Omental fat pad (tissue), 4 donors: ENCODE results near the gene CARMIL1. TPM values are rescaled to one million over a fixed set of nuclear protein-coding genes. Genes with fewer than 3 reads are reported as not detected.

ENCODE experiments used
- ATAC-seq: fragments of 150-250 bp; one replicate; pipeline ENCODE4 v1.9.1; 2016; ENCODE audit warnings: mild to moderate bottlenecking, moderate library complexity; ENCODE audit not compliant: low FRiP score
- DNase-seq: peaks from one replicate; pipeline ENCODE4 v3.0.0-alpha.2; 2019; ENCODE audit warnings: low spot score
- CTCF ChIP-seq, 3 donors: fragments of 450-650 bp; IDR thresholded peaks; one replicate each; pipeline ENCODE4 v1.5.1; 2016 to 2017; ENCODE audit warnings: antibody characterized with exemption in 3 of 3, mild to moderate bottlenecking in 3 of 3, moderate library complexity in 2 of 3
- total RNA-seq, 4 donors: library from RNA; depleted of rRNA; stranded (reverse); fragments of >200 nt; gene quantifications; one replicate each; pipeline ENCODE4 v1.1.0, GENCODE V29; 2016

Gene CARMIL1
- total RNA-seq, 4 donors from 2014 or later, result 24.4 to 35.3 (median 29.6) TPM

GRCh38 chr6:25405442-25405841 is 126.3 kb downstream of the CARMIL1 start:
- DNase-seq (no peak), ATAC-seq (no peak)
- no peak for TF ChIP-seq CTCF (IDR thresholded peaks at IDR 0.05)

- ATAC-seq, result no peak
- no peak for DNase-seq
- TF ChIP-seq CTCF (IDR thresholded peaks at IDR 0.05), result no peak
Measured at GRCh38 chr6:25407431-25407830, 128.3 kb downstream of the CARMIL1 start.

- no peak for ATAC-seq
- TF ChIP-seq CTCF (IDR thresholded peaks at IDR 0.05), result no peak
- DNase-seq, result no peak
Measured at GRCh38 chr6:25410102-25410501, 130.9 kb downstream of the CARMIL1 start.

GRCh38 chr6:25411316-25411950 is 132.3 kb downstream of the CARMIL1 start:
- ATAC-seq (no peak), DNase-seq (no peak)
- TF ChIP-seq CTCF (IDR thresholded peaks at IDR 0.05), result no peak

GRCh38 chr6:25413207-25413905 is 134.2 kb downstream of the CARMIL1 start:
- TF ChIP-seq CTCF (IDR thresholded peaks at IDR 0.05), result no peak
- no peak for DNase-seq
- ATAC-seq, result no peak

- ATAC-seq, result no peak
- no peak for TF ChIP-seq CTCF (IDR thresholded peaks at IDR 0.05)
- no peak for DNase-seq
Measured at GRCh38 chr6:25414168-25414567, 135.0 kb downstream of the CARMIL1 start.

- no peak for TF ChIP-seq CTCF (IDR thresholded peaks at IDR 0.05)
- ATAC-seq, result no peak
- no peak for DNase-seq
Measured at GRCh38 chr6:25414755-25415154, 135.6 kb downstream of the CARMIL1 start.
